ENCODE measurements around the gene SRBD1.

The SRBD1 gene

DNA sequence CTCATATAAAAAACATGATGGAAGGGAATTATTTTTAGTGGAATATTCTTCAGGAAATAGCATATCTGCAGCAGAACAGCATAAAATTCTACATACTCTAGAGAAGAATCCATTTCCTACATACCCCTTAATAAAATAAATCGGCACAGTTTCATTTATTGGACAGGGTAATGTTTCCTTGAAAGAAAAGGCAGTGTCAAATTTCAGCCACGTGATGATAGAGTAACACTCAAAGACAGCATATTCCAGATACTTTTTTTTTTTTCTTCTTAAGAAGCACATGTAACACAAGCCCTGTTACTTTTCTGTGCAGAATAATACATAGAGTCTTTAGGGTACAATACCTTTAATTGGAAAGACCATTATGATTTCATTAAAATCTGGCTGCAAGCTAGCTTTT, 204.4 kb downstream of the SRBD1 start:
- DNase-seq, result no peak

DNA sequence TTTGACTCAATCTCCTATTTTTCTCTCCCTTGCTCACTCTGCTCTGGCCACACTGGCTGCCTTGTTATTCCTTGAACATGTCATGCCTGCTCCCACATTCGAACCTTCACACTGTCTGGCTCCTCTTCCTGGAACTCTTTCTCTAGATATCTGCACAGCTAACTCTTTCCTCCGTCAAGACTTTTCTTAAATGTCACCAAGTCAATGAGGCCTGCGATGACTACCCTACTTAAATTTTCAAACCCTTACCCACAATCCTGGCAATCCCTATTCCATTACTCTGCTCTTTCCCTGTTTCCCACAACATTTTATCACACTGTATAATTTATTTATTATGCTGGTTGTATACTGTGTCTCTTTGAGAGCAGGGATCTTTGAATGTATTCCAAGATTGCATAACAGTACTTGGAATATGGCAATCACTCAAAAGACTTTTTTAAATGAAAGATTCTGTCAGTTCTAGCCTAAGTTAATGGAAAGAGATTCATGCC, 206.2 kb downstream of the SRBD1 start:
- no peak for DNase-seq

DNA sequence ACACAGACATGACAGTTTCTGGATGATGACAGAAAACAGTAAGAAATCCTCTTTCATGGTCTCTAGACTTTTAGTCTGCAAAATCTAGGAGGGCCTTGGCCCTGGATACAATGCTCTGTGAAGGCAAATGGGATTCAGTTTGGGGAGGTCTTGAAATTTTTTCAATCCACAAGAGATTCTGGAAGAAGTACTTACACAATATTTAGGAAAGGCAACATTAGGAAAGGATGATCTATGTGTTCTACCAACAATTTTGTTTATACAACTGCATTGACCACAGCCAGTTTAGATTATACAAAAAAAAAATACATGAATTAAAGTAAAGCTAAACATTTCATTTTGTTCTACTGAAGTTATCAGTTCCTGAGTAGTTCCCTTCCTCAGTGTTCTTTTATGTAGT, 208.0 kb downstream of the SRBD1 start:
- DNase-seq, result no peak

DNA sequence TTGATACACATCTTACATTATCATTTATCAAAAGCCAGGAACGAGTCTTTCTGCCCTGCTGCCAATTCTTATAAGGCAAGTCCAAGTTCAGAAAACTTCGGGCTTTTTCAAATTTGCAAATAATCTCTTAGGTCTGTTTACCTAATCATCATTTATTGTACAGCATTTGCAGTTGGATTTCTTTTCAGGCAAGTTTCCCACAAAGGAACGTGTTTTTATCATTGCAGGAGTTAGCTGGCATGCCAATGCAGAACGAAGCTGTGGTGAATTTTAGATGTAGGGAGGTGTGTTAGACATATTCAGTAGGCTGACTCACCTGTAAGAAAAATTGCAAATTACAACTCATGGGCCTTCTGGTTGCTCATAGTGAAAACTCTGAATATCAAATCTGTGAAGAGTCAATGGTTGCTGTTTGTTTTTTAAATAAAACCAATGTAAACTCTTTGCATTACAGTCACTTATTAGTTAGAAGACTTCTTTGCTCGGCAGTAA, 209.6 kb downstream of the SRBD1 start:
- DNase-seq, result no peak

DNA sequence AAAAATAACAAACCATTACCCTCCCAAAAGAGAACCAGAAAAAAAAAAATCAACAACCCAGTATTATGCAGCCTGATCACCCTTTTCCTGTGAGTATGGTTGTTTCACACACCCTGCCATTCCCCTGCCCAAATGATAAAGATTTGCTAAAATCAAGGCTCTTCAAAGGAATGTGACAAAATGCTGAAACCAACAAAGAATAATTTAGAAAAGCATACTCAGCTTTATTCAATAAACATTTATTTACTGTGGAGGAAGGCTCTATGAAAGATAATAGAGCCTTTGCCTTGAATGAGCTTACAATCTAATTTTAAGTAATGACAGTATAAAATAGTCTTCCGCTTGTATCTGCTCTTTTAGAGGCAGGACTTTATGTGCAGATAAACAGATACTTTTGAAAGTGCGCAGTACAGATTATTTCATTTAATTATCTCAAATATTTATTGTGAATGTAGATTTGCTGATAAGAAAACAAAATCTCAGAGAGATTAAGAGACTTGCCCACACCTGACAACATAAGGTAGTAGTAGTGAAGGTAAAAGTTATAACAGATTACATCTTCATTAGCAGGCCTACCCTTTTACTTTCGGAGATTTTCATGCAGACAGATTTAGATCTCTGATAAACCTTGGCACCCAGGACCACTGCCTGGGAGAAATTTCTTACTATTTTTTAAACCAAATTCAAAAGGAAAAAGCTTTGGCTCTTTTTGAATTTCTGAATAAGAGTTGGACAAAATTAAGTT, 211.9 kb downstream of the SRBD1 start:
- DNase-seq, result no peak

DNA sequence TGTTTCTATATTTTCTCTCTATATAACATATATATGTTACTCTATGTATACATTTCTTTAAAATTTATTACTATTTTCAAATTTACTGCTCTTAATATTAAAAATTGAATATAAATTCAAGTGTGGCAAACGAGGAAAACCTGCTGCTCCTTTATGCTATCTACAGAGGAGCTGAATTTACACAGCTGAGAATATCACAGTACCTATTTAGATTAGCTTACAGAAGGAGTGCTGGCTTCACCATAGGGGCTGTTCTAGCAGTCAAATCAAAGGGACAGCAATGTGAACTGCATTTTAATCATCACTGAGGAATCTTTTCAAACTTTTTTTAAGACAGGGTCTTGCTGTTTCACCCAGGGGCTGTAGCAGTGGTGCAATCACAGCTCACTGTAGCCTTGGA, 213.8 kb downstream of the SRBD1 start:
- DNase-seq, result no peak

DNA sequence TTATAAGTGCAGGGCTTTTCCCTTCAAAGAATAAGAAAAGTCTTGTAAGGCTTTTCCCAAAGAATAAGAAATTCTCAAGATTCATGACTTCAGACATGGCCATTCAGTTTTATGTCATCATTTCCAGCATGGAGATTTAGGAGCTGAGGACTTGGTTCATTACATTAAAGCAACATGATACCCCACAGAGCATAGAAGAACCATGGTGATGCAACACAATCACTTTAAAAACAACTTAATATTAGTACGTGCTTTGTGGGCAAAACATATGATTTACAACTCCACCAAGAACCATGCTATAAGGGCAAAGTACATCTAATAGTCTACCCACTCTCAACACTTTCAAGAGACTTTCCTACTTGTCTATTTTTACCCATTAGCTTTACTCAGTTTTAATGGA, 214.4 kb downstream of the SRBD1 start:
- no peak for DNase-seq

DNA sequence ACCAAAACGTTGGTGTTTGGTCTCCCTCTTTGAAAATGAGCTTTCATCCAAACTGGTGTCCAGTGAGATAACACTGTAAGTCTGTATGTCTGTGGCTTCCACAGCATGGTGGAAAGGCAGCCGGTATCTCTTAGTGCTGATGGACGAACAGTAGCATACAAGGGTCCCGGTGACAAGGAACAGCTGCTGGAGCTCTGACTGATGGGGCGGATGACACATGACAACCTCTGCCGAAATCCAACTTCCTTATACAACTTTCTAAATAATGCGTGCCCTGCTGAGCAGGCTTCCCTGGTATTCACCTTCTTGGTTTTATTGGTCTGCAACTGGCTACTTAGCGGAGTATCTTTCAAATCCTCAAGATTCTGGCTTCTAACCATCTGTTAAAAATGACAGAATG, 216.2 kb downstream of the SRBD1 start:
- no peak for DNase-seq

DNA sequence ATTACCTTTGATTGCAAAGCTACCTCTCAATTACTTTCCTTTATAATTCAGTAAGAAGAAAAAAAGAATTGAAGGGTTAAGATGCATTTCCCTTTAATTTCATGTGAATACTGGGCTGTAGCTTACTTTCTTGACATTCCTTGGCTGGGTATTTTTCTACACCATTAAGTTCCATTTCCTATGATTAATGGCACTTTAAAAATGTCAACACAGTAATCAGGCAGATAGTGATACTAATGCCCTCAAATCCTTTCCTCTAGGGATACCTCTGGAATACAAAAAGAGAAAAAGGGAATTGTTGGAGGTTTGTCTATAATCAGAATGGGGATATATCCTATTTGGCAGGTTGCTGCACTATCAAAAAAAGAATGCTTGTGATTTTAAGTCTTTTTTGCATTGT, 216.9 kb downstream of the SRBD1 start:
- DNase-seq, result no peak

DNA sequence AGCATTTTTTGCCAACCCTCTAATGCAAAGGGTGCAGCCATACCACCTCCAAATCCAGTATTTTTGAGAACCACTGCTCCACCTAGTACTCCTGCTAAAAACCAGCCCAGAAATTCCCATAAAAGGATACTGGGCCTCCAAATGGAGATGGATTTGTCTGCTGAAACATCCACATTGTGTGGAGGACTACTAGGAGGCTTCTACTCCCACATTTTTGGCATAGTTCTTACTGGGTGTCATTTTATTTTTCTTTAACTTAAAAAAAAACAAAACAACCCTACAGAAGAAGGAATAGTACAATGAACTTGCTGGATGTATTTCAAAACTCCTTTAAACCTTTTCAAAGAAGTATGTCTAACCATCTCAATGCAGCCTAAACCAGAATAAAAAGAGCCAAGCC, 219.2 kb downstream of the SRBD1 start:
- DNase-seq, result no peak

DNA sequence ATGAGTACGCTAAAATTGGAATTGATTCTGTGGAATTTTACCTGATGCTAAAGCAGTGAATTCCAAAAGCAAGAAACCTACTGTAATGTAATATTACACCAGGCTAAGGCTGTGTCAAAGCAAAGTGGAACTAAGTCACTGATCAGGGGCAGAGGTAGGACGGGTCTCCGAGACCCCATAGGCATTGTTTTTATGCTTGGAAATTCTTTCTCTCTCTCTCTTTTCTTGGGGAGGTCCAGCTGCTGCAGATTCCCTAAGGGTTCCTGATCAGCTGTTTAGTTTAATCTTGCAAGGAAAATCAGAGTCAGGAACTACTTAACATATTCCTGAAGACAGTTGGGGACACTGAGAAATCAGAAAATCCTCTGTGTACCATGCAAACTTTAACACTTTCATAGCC, 220.2 kb downstream of the SRBD1 start:
- no peak for DNase-seq

DNA sequence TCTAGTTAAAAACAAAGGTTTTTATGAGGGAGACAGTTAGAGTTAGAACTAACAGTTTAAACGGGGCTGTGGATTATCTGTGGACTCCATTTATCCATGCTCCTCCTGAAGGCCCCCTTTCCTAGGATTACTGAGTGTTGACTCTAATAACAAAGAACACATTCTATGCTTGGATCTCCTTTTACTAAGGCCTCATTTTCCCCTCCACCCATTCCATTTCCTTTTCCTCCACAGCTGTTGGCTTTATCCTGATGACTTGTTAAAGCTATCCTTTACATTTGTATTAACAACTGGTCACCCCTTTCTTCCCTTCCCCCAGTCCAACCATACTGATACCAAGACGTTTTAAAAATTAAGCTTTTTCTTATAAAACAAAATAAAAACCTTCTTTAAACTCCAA, 220.6 kb downstream of the SRBD1 start:
- DNase-seq, result no peak

DNA sequence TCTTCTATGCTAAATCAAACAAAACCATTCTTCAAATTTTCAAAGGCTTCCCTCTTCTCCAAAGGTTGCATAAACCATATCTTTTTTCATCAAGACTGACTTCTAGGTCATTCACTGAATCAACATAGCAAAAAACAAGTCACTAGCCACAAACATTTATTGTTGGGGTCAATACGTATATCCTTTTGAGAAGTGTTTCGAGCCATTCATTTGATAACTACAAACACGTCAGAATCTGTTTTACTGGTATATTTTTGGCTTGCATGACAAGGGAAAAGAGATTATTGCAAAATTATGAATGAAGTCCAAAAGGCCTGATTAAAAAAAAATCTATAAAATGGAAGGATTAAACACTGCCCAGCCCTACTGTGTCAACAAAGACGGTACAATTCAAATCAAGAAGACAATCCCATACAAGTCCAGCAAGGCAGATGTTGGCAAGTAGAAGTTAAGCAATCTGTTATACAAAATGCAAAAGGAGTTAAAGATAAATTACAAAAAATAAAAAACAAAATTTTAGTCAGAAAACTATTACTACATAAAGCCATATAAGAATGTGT, 222.4 kb downstream of the SRBD1 start:
- DNase-seq, result no peak

DNA sequence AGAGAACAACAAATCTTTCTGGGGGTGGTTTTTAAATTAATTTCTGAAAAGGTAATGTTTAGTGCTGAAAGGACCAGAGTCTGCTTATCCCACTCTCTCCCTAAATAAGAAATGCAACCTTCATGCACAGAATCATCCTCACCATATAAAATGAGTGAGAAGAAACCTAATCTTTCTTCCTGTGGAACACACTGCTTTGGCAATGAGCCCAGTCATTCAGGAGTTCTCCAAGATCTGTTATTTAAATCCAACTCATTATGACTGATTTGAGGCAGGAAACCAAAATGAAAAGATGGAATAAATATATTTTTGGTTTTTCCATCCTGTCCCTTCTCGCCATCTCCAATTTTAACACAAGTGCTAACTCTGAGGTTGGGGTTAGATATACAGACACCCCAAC, 228.3 kb downstream of the SRBD1 start:
- DNase-seq, result no peak

DNA sequence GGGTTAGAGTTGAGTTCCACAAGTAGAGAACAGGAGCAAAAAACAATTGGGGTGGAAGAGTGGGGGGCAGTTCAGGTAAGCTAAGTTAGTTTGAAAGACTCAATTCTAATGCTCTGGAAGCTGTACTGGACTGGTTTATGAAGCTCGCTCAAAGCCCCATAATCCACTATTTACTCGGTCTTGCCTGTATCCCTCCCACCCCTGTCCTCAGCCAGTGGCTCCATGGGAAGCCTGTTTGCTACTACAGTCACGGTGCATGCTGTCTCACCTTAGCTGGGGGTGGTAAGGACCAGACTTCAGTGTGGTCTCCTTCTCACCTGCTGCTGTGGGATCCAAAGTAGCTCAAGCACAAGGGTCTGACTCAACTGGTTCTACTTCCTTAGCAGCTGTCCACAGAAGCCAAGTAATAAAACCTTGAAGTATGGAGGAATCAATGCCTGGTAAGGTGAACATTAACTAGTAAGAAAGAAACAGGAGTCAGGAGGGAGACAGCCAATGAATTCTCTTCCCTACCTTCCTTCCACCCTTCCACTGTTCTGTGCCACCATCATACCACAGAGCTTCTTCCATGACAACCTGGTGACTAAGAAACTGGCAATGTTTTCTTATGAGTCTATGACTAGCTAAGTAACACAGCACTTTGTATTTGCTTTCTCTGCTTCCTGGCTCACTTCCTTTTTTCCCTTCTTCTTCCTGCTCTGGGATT, 230.8 kb downstream of the SRBD1 start:
- no peak for DNase-seq

DNA sequence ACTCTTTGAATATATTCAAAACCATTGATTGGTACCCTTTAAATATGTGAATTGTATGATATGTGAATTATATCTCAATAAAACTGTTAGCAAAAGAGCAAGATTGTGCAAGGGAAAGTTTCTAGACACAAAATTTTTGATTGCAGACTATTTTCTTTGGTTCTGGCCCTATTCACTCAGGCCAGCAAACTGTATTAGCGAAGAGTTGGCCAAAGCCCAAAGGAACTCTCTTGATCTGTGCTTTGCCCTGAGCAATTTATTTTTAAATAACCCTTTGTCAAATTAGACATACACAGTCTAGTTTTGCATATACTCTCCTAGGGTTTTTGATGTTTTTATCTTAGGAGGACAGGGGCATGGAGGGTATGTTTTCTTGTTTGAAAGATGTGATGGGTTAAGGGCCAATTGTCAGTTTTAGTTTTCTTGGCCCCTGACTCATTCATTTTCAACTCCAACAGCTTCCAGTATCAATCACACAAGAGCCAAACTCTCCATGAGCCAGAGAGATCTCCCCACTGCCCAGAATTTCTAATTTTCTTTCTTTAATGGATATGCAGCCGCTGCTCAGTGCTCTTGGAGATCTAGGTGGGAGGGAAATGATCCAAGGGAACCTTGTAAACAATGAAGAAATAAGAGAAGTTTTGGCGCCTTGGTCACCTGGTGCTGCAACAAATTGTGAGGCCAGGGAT, 231.5 kb downstream of the SRBD1 start:
- no peak for DNase-seq

DNA sequence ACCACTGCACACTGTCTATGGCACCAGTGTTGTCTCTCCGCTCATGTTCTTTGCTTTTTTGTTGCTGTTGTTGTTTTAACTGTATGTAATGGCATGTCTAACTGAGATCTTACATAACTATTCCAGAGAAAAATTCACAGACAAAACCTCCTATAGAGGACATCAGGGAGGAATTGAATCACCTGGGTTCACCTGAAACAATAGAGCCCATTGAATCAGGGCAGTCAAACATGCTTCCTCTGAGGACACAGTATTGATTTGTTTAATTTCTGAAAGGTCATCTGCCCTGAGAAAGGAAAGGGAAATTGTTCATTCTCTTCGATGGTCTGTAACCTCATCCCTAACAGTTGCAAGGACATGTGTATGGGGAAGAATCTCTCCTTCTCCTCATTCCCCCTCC, 237.5 kb downstream of the SRBD1 start:
- no peak for DNase-seq

DNA sequence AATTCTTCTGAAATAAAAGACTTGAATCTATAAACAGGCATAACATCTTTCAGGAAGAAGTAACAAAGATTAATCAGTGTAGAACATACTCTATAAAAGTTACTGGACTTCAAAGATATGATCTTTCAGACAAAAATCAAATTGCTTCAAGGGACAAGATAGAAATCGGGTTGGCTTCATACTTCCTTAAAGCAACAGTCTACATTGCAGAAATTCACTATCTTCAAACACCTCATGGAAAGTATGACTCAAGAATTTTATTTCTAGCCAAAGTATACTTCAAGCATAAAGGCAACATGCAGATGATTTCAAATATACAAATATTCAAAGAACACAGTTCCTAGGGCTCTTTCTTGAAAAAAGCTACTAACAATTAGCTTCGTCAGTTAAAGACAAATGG, 240.7 kb downstream of the SRBD1 start:
- DNase-seq, result no peak

DNA sequence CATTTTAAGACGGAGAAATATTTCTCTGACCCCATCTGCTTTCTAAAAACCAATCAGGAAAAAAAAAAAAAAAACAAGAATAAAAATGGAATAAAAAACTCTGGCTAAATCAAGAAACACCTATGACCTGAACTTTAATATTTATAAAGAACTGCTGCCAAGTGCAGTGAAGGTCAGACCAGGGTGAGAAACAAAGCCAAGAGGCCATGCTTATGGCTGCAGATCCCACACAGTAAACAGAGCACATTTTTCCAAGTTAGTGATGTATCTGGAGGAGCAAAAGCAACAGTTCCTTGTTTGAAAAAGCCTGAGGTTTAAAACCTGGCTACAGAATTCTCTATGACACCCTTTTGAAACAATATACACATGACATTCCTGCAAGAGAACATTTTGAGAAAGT, 242.3 kb downstream of the SRBD1 start:
- no peak for DNase-seq

DNA sequence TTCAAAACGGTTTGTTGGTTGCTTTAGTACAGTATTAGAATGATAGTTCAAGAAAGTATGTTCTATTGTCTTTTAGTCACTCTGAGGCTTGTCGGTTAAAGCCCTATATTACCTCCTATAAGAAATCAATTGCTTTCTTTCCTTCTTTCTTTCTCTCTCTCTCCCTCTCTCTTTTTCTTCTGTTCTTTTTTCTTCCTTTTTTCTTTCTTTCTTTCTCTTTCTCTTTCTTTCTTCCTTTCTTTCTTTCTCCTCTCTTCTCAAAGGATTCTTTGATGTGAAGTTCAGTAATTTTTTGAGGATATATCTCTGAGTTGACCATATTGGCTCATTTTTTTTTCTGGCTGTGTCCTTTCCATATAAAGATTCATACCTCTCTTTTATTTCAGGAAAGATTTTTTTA, 249.4 kb downstream of the SRBD1 start:
- no peak for DNase-seq

DNA sequence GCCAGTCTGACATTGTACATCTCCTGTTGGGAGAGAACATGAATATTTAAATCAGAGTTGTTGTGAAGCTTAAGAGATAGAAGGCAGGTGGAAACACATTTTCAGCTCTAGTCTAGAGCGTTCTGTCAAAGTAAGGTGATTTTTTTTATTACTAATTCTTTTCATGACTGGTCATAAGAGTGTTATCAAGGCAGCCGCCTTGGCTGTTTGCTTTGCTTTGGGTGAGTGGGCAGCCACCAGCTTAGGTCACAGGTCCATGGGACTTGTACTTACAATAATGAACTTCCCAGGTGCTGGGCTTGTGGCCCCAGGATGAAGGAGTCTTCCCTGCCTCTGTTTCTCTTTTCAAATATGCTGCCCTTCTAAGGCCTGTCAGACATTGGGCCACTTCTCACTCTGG, 256.3 kb downstream of the SRBD1 start:
- DNase-seq, result no peak

DNA sequence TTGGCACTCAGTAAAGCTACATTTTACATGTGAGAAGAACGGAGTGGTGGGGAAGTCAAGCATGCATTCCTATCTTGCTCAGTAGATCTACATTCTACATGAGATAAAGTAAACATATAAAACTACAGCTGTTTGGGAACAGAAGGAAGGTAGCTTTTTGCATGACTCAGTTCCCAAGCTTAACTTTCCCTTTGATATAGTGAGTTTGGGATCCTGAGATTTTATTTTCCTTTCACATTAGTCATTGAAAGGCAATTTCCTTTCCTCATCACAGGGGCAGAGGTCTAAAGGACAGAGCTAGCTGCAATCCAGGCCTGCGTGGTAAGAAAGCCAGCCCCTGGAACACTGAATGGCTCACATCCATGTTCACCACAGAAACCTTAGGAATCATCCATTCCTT, 257.2 kb downstream of the SRBD1 start:
- no peak for DNase-seq

DNA sequence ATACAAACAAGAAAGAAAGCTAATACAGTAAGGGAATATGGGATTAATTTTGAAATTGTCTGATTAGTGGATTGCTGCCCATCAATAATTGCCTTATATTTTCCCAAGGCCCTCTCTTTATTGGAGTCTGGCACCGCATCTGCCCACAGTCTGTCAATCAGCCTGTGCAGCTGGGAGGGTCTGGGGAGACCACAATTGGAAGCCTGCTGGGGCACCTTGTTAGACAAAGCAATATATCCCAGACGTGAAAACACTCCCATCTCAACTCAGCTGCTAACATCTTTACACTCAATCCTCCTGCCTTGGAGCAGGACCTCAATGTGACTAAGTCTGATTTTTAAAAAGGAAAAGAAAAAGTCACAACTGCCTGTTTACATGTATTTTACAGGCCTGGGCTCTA, 258.6 kb downstream of the SRBD1 start:
- no peak for DNase-seq
